ENCODE results near the gene SH3GL2. TPM values are rescaled to one million over a fixed set of nuclear protein-coding genes. Genes with fewer than 3 reads are reported as not detected.
"Not testable (repeated sequence)": the region's sequence is repeated elsewhere in the genome, so short reads cannot be mapped to it uniquely, and the experiment has no call there.

The SH3GL2 gene
- total RNA-seq, 1 experiment from 2014 or later, result not detected

DNA sequence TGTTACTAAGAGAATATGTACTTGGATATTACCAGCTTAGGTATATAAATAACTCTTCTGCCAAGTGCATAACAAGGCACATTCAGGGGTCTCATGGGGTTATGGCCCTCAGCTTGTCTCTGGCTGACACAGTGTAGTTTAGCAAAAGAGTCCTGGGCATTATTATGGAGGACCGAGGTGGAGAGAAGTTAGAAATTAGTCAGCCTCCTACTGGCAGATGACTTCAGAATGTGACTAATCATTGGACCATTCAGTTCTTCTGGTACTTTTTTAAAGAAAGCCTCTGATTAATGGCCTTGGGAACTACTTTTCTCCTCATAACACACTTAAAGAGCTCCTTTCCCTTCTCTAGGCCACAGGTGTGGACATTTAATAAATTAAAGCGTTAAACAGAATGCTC is 178.9 kb downstream of the SH3GL2 start:
- Mint-ChIP-seq H3K4me1 (ENCODE audit: insufficient read depth, unreplicated experiment) (no peaks in the 10 kb centered on the region), H3K4me3 (ENCODE audit: unreplicated experiment) (no peak overlapping the region), H3K9me3 (ENCODE audit: unreplicated experiment) (peaks cover 15% of the 10 kb centered on the region), H3K27ac (ENCODE audit: low read depth, unreplicated experiment) (no peak overlapping the region), H3K36me3 (ENCODE audit: insufficient read depth, unreplicated experiment) (no peaks in the 10 kb centered on the region), H3K27me3 (ENCODE audit: insufficient read depth, unreplicated experiment) (peaks cover 17% of the 10 kb centered on the region)
- DNase-seq (ENCODE audit: unreplicated experiment), result no peak
- TF ChIP-seq, protein P1, sequence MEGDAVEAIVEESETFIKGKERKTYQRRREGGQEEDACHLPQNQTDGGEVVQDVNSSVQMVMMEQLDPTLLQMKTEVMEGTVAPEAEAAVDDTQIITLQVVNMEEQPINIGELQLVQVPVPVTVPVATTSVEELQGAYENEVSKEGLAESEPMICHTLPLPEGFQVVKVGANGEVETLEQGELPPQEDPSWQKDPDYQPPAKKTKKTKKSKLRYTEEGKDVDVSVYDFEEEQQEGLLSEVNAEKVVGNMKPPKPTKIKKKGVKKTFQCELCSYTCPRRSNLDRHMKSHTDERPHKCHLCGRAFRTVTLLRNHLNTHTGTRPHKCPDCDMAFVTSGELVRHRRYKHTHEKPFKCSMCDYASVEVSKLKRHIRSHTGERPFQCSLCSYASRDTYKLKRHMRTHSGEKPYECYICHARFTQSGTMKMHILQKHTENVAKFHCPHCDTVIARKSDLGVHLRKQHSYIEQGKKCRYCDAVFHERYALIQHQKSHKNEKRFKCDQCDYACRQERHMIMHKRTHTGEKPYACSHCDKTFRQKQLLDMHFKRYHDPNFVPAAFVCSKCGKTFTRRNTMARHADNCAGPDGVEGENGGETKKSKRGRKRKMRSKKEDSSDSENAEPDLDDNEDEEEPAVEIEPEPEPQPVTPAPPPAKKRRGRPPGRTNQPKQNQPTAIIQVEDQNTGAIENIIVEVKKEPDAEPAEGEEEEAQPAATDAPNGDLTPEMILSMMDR (IDR thresholded peaks at IDR 0.05; ENCODE audit: unreplicated experiment), result no peak
- BruUV-seq (replicated peaks), result no TSS peak
- ChIA-PET CTCF (interaction anchor here (1.3 kb wide), 1 partner anchor 53 kb away, joined by 6 read pairs; no protein-coding TSS in a partner anchor), POLR2A (interaction anchor here (0.5 kb wide), 1 partner anchor 34 kb away, joined by 4 read pairs; no protein-coding TSS in a partner anchor)
- intact Hi-C loops (cut with micrococcal nuclease), result no loop called here

DNA sequence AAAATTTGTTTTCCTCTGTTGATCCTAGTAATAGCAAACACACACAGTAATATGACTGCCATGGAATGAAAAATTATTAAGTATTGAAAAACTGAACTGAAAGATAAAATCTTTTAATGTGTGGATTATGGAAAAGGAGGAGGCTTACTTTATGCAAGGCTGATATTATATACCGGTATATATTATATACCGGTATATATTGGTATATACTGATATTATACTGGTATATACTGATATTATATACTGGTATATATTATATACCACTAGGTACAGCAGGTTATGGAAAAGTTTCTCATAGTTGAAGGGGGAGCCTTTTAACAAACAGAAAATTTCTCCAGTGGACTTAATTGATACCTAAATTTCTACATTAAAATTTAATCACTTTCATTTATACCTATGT is 181.4 kb downstream of the SH3GL2 start:
- peaks cover 17% of the 10 kb centered on the region for H3K27me3 Mint-ChIP-seq (ENCODE audit: insufficient read depth, unreplicated experiment)
- CTCF ChIA-PET, result interaction anchor here (0.7 kb wide), 1 partner anchor 11 kb away, joined by 4 read pairs; no protein-coding TSS in a partner anchor
- no peak for DNase-seq (ENCODE audit: unreplicated experiment)
- no peak overlapping the region for H3K4me3 Mint-ChIP-seq (ENCODE audit: unreplicated experiment)
- no TSS peak for BruUV-seq (replicated peaks)
- TF ChIP-seq, protein P1 (IDR thresholded peaks at IDR 0.05; ENCODE audit: unreplicated experiment), result no peak
- no peaks in the 10 kb centered on the region for H3K4me1 Mint-ChIP-seq (ENCODE audit: insufficient read depth, unreplicated experiment)
- no peaks in the 10 kb centered on the region for H3K36me3 Mint-ChIP-seq (ENCODE audit: insufficient read depth, unreplicated experiment)
- H3K9me3 Mint-ChIP-seq (ENCODE audit: unreplicated experiment), result no peaks in the 10 kb centered on the region
- no peak overlapping the region for H3K27ac Mint-ChIP-seq (ENCODE audit: low read depth, unreplicated experiment)
- intact Hi-C loops (cut with micrococcal nuclease), result no loop called here
- POLR2A ChIA-PET, result no interaction called here

DNA sequence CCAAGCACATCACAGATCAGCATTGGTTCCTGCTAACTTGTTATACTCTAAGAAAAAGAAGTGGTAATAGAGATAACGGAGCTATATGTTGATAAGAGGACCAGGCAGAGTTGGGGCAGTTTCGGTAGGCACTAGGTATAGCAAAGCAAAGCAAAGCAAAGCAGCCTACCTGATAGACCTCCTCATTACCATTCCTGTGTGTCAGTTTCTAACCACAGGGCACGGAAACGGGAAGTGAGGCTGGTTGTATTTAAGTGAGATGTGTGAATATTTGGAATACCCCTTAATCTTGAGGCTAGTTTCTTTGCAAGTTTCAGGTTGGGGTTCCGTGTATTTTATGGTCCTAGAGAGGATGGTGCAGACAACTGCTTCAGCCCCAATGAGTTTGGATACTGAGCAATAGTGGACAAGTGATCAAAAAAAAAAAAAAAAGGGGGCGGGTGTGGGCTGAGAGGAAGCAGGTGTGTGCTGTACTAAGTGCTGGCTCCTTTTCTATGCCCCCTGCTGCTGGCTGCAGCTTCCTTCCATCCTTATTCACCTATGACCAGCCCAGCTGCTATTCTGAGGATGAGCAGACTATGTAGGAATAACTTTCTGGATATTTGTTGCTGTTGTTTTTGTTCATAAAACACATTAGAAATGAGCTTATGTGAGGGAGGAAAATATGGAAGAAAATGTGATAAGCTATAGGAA is 183.3 kb downstream of the SH3GL2 start:
- no peaks in the 10 kb centered on the region for H3K4me1 Mint-ChIP-seq (ENCODE audit: insufficient read depth, unreplicated experiment)
- peaks cover 17% of the 10 kb centered on the region for H3K27me3 Mint-ChIP-seq (ENCODE audit: insufficient read depth, unreplicated experiment)
- no peak overlapping the region for H3K27ac Mint-ChIP-seq (ENCODE audit: low read depth, unreplicated experiment)
- no TSS peak for BruUV-seq (replicated peaks)
- intact Hi-C loops (cut with micrococcal nuclease), result no loop called here
- no peak for DNase-seq (ENCODE audit: unreplicated experiment)
- ChIA-PET CTCF (interaction anchor here (0.6 kb wide), 1 partner anchor 12 kb away, joined by 3 read pairs; no protein-coding TSS in a partner anchor), POLR2A (interaction anchor here (0.7 kb wide), 1 partner anchor 235 kb away, joined by 3 read pairs; no protein-coding TSS in a partner anchor)
- H3K36me3 Mint-ChIP-seq (ENCODE audit: insufficient read depth, unreplicated experiment), result no peaks in the 10 kb centered on the region
- no peak overlapping the region for H3K4me3 Mint-ChIP-seq (ENCODE audit: unreplicated experiment)
- TF ChIP-seq, protein P1 (IDR thresholded peaks at IDR 0.05; ENCODE audit: unreplicated experiment), result no peak
- H3K9me3 Mint-ChIP-seq (ENCODE audit: unreplicated experiment), result no peaks in the 10 kb centered on the region

DNA sequence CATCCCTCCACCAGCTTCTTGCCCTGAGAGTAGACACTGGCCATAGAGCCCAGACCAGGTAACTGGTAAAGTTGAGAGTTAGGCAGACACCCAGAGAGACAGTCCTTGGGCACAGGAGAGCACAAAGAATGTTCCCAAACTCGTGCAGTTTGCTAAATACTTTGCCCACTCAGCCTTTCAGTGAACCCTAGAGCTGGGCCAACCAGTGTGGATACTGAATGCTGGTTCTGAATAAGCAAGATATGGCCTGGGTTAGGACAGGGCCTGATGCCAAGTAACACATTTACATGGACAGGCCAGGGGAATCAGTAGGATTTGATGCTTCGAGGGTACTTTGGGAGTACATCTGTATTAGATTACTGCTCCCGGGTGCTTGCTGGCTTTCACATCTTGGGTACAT is 185.4 kb downstream of the SH3GL2 start:
- no TSS peak for BruUV-seq (replicated peaks)
- POLR2A ChIA-PET, result no interaction called here
- H3K36me3 Mint-ChIP-seq (ENCODE audit: insufficient read depth, unreplicated experiment), result no peaks in the 10 kb centered on the region

DNA sequence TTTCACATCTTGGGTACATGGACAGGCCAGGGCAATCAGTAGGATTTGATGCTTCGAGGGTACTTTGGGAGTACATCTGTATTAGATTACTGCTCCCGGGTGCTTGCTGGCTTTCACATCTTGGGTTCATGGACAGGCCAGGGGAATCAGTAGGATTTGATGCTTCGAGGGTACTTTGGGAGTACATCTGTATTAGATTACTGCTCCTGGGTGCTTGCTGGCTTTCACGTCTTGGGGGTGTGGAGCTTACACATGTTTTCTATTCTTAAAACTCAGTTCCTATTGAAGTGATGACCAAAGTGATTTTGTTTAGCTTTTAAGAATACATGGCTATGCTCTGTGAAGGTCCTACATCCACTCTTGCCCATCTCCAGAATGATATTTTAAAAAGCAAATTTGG is 186.3 kb downstream of the SH3GL2 start:
- CTCF ChIA-PET, result interaction anchor here (1.5 kb wide), 1 partner anchor 45 kb away, joined by 3 read pairs; no protein-coding TSS in a partner anchor
- H3K4me3 Mint-ChIP-seq (ENCODE audit: unreplicated experiment); H3K36me3 Mint-ChIP-seq (ENCODE audit: insufficient read depth, unreplicated experiment): not testable (repeated sequence)

More for the DNA sequence above, 185.4 kb downstream of the SH3GL2 start:
- H3K4me3 Mint-ChIP-seq (ENCODE audit: unreplicated experiment), result no peak overlapping the region
- peaks cover 38% of the 10 kb centered on the region for H3K27me3 Mint-ChIP-seq (ENCODE audit: insufficient read depth, unreplicated experiment)
- no peaks in the 10 kb centered on the region for H3K9me3 Mint-ChIP-seq (ENCODE audit: unreplicated experiment)
- no peak for DNase-seq (ENCODE audit: unreplicated experiment)
- TF ChIP-seq, protein P1 (IDR thresholded peaks at IDR 0.05; ENCODE audit: unreplicated experiment), result no peak
- intact Hi-C loops (cut with micrococcal nuclease), result no loop called here
- no peaks in the 10 kb centered on the region for H3K4me1 Mint-ChIP-seq (ENCODE audit: insufficient read depth, unreplicated experiment)
- CTCF ChIA-PET, result interaction anchor here (1.5 kb wide), 1 partner anchor 46 kb away, joined by 3 read pairs; no protein-coding TSS in a partner anchor
- H3K27ac Mint-ChIP-seq (ENCODE audit: low read depth, unreplicated experiment), result no peak overlapping the region

More for the DNA sequence above, 186.3 kb downstream of the SH3GL2 start:
- H3K9me3 Mint-ChIP-seq (ENCODE audit: unreplicated experiment); DNase-seq (ENCODE audit: unreplicated experiment); BruUV-seq (replicated peaks); POLR2A ChIA-PET; H3K27ac Mint-ChIP-seq (ENCODE audit: low read depth, unreplicated experiment); H3K4me1 Mint-ChIP-seq (ENCODE audit: insufficient read depth, unreplicated experiment); intact Hi-C loops (cut with micrococcal nuclease): not testable (repeated sequence)
- peaks cover 47% of the 10 kb centered on the region for H3K27me3 Mint-ChIP-seq (ENCODE audit: insufficient read depth, unreplicated experiment)
